Measurements from ENCODE around the gene TESK2.
"Not testable (repeated sequence)": the region's sequence is repeated elsewhere in the genome, so short reads cannot be mapped to it uniquely, and the experiment has no call there.

TESK2 gene

GRCh38 chr1:45470306-45470798, 20.6 kb downstream of the TESK2 start:
- DNase-seq: no peak

GRCh38 chr1:45467353-45467752, 23.6 kb downstream of the TESK2 start:
- not testable (repeated sequence) for DNase-seq

DNA sequence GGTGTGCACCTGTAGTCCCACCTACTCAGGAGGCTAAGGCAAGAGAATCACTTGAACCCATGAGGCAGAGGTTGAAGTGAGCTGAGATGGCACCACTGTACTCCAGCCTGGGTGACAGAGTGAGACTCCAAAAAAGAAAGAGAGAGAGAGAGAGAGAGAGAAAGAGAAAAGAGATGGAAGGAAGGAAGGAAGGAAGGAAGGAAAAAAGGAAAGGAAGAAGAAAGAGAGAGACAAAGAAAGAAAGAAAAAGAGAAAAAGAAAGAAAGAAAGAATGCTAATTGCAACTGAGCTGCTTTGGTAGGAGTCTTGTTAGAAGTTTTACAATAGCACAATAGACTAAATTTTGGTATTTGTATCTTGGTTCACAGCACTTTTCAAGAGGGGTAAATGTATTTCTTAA, 25.7 kb downstream of the TESK2 start:
- no peak for DNase-seq

DNA sequence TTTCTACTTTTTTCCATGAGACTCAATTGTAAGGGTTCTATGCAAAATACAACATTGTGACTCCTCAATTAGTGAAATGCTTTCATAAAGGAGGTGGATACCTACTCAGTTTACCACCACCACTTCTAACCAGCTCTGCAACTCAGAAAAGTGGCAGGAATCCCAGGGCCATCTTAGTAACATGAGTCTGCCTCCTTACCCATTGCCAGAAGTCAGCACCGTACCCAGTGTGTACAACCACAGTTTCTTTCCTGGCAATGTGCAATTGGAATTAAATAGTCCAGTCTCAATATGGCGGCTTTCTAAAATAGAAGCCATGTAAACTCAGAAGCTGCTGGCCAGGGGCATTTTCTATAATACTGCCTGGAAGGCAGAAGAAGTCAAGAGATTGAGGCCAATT, 32.1 kb downstream of the TESK2 start:
- no peak for DNase-seq

- no peak for DNase-seq
Observed at GRCh38 chr1:45456531-45456930, 34.4 kb downstream of the TESK2 start.

- no peak for DNase-seq
Observed at GRCh38 chr1:45455162-45455561, 35.8 kb downstream of the TESK2 start.

DNA sequence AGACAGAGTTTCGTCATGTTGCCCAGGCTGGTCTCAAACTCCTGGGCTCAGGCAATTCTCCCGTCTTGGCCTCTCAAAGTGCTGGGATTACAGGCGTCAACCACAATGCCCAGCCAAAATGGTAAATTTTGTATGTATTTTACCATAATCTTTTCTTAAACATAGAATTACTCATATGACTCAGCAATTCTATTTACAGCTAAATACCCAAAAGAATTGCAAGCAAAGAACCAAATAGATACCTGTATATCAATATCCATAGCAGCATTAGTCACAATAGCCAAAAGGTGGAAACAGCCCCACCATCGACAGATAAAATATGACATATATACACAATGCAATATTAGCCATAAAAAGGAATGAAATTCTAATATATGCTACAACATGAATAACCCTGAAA, 36.5 kb downstream of the TESK2 start:
- DNase-seq: no peak

DNA sequence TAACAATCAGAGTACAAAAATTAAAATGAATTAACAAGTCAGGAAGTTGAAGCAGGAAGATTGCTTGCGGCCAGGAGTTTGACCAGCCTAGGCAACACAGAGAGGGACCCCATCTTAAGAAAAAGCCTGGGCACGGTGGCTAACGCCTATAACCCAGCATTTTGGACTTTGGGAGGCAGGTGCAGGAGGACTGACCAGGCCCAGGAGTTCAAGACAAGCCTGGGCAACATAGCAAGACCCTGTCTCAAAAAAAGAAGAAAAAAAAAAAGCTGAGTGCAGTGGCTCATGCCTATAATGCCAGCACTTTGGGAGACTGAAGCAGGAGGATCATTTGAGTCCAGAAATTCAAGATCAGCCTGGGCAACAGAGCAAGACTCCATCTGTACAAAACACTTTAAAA, 38.5 kb downstream of the TESK2 start:
- DNase-seq: no peak

- no peak for DNase-seq
Observed at GRCh38 chr1:45448357-45448756, 42.6 kb downstream of the TESK2 start.

- no peak for DNase-seq
Observed at GRCh38 chr1:45446950-45447672, 43.9 kb downstream of the TESK2 start.

- DNase-seq: no peak
Observed at GRCh38 chr1:45446530-45446929, 44.4 kb downstream of the TESK2 start.

GRCh38 chr1:45444609-45445131, 46.3 kb downstream of the TESK2 start:
- no peak for DNase-seq

DNA sequence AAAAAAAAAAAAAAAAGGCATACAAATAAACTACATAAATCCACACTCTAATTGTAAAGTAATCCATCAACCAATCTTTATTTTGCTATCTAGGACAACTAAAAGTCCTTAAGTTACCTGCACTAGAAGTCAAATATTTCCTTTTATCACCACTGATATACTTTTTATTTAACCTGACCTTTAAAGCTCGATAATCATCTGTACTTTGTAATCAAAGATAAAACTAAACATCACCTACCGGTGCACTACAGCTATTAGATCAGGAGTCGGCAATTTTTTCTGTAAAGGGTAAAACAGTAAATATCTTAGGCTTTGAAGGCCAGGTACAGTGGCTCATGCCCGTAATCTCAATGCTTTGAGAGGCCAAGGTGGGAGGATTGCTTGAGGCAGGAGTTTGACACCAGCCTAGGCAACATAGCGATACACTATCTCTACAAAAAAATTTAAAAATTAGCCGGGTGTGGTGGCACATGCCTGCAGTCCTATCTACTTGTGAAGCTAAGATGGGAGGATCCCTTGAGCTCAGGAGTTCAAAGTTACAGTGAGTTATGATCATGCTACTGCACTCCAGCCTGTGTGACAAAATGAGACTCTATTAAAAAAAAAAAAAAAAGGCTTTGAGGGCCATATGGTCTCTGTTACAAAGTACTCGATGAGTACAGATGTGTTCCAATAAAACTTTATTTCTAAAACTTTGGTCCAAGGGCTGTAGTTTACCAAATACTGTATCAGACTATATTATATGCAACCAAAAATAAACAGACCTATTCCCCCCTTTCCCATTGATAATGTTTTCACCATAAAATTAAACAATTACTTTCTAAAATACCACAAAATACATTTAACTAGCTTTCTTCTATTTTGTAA, 47.1 kb downstream of the TESK2 start:
- DNase-seq: no peak

GRCh38 chr1:45442272-45442671, 48.7 kb downstream of the TESK2 start:
- DNase-seq: no peak

GRCh38 chr1:45437323-45437722, 53.6 kb downstream of the TESK2 start:
- no peak for DNase-seq

- DNase-seq: no peak
Observed at GRCh38 chr1:45430490-45430889, 60.5 kb downstream of the TESK2 start.

GRCh38 chr1:45429561-45430159, 61.3 kb downstream of the TESK2 start:
- DNase-seq: no peak

GRCh38 chr1:45423906-45424678, 66.9 kb downstream of the TESK2 start:
- no peak for DNase-seq

DNA sequence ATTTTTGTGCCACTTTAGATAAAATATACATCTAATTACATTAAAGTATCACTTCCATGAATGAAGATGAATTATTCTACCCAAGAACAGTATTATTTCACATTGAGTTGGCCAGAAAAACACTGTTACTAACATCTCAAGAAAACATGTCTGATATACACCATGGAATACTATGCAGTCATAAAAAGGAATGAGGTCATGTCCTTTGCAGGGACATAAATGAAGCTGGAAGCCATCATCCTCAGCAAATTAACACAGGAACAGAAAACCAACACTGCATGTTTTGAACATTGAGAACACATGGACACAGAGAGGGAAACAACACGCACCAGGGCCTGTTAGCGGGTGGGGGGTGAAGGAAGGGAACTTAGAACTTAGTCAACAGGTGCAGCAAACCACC, 69.0 kb downstream of the TESK2 start:
- DNase-seq: no peak

- no peak for DNase-seq
Observed at GRCh38 chr1:45414746-45415145, 76.2 kb downstream of the TESK2 start.

DNA sequence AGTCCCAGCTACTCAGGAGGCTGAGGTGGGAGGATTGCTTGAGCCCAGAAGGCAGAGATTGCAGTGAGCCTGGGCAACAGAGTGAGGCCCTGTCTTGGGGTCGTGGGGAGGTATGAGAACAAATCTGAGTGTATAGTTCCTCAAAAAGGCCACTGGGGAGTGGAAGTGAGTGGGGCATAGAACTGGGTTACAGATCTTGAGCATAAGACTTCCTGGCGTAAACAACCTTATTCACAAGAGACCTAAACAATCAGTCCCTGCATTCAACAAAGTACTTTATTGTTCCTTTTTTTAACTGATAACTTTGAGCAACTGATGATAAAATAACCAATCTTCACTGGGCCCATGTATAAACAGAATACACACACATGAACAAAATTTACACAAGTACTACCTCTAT, 78.1 kb downstream of the TESK2 start:
- DNase-seq: no peak

- peak; percentile 35 for DNase-seq
Observed at GRCh38 chr1:45411510-45411899, 79.5 kb downstream of the TESK2 start.
